Fibroblast of the aortic adventitia (primary cell): ENCODE measurements around the gene DOCK3. TPM values are rescaled to one million over a fixed set of nuclear protein-coding genes. Genes with fewer than 3 reads are reported as not detected.
"Not testable (repeated sequence)": the region's sequence is repeated elsewhere in the genome, so short reads cannot be mapped to it uniquely, and the experiment has no call there.

ENCODE experiments used
- DNase-seq: peaks from one replicate; pipeline ENCODE4 v3.0.0-alpha.2; 2010; ENCODE audit warnings: low read depth
- H3K4me3 ChIP-seq: 2 replicates; pipeline ENCODE4 v1.5.1; 2011; ENCODE audit warnings: low read depth, mild to moderate bottlenecking, control low read depth, low read length, moderate library complexity
- total RNA-seq: library from RNA; depleted of rRNA; stranded (reverse); fragments of >200 nt; gene quantifications from 2 replicates; pipeline ENCODE4 v1.2.3, GENCODE V29; 2012; ENCODE audit warnings: low replicate concordance
- TF ChIP-seq, protein P1 (sequence below): IDR thresholded peaks from 2 replicates; pipeline ENCODE4 v1.5.1; 2011; ENCODE audit warnings: mild to moderate bottlenecking, low read length, control low read depth, inconsistent platforms; ENCODE audit not compliant: insufficient read depth

The DOCK3 gene
- total RNA-seq, 1 donor, result 0.36 TPM

DNA sequence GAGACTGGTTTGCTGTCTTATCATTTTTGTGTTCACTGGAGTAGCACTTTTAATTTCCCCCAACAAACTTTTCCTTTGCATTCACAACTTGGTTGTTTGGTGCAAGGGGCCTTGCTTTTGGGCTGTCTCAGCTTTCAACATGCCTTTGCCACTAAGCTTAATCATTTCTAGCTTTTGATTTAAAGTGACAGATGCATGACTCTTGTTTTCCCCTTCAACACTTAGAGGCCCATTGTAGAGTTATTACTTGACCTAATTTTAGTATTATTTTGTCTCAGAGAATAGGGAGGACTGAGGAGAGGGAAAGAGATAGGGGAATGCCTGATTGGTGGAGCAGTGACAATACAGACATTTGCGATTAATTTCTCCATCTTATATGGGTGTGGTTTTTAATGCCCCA, 370.3 kb downstream of the DOCK3 start:
- TF ChIP-seq, protein P1, sequence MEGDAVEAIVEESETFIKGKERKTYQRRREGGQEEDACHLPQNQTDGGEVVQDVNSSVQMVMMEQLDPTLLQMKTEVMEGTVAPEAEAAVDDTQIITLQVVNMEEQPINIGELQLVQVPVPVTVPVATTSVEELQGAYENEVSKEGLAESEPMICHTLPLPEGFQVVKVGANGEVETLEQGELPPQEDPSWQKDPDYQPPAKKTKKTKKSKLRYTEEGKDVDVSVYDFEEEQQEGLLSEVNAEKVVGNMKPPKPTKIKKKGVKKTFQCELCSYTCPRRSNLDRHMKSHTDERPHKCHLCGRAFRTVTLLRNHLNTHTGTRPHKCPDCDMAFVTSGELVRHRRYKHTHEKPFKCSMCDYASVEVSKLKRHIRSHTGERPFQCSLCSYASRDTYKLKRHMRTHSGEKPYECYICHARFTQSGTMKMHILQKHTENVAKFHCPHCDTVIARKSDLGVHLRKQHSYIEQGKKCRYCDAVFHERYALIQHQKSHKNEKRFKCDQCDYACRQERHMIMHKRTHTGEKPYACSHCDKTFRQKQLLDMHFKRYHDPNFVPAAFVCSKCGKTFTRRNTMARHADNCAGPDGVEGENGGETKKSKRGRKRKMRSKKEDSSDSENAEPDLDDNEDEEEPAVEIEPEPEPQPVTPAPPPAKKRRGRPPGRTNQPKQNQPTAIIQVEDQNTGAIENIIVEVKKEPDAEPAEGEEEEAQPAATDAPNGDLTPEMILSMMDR, result no peak
- DNase-seq, result no peak
- no peak overlapping the region for H3K4me3 ChIP-seq

DNA sequence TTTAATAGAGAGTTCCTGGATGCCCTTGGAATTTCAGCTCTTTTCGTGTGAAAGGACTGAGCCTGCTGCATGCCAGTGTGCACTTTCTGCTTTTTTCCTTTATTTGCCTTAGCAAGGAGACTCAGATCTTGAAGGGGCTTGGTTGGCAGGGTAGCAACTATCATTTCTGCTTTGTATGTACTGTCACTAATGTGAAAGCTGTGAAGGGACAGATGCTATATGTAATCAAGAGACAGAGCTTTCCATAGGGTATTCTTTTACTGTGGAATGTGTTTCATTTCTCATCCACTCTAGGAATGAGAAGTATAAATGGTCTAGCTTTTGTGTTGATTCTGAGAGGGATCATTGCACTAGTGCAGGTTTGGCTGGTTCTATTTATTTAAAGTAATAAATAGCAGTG, 377.8 kb downstream of the DOCK3 start:
- TF ChIP-seq, protein P1, result no peak
- DNase-seq, result no peak
- H3K4me3 ChIP-seq, result no peak overlapping the region

DNA sequence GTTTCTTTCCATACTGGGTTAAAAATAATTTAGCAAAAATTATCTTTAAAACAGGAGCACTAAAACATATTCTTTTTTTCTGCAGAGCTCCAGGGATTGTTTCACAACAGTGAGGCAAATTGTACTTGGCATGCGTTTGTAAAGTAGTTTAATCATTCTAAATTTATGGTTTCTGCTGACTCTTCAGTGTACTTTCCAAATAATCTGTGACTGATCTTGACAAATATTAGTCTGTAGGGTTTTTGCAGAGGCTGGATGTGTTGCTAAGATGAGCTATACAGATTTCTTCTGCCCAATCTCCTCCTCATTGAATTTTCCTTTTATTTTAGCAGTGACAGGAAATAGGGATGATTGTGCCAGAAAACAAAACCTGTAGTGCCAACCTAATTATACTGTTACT, 382.4 kb downstream of the DOCK3 start:
- TF ChIP-seq, protein P1, result no peak
- H3K4me3 ChIP-seq, result no peak overlapping the region
- no peak for DNase-seq

DNA sequence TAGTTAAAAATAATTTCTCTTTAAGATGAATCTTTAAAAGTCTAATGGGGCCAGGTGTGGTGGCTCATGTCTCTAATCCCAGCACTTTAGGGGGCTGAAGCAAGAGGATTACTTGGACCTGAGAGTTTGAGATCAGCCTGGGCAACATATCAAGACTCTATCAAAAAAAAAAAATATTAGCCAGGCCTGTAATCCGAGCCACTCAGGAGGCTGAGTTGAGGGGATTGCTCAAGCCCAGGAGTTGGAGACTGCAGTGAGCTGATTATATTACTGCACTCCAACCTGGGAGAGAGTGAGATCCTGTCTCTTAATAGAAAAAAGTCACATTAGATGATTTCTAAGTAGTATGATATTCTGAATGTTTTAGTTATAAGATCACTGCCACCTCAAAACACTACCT, 388.3 kb downstream of the DOCK3 start:
- H3K4me3 ChIP-seq, result no peak overlapping the region
- TF ChIP-seq, protein P1, result no peak
- DNase-seq, result no peak

DNA sequence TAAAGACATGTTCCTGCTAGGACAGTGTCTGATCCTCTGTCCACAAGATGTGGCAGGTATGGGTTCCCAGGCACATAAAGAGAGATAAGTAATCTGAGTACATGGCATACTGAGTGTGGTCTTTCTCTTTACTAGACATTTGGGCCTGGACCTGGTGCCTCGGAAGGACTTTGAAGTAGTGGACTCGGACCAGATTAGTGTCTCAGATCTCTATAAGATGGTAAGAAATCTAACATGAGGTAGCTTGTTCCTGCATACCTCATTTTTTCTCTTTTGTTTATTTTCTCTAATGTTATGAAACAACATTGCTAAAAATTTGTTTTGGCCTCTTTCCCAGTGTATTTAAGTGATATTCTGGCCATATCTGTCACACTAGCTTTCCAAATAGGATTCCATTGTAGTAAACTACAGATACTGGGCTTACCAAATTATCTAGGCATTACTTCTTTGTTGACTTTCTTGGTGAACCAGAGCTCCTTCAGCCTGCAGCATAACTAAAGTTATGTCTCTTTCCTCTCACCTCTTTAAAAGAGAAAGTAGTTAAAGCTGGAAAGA, 400.6 kb downstream of the DOCK3 start:
- no peak overlapping the region for H3K4me3 ChIP-seq
- DNase-seq, result no peak
- TF ChIP-seq, protein P1, result no peak

DNA sequence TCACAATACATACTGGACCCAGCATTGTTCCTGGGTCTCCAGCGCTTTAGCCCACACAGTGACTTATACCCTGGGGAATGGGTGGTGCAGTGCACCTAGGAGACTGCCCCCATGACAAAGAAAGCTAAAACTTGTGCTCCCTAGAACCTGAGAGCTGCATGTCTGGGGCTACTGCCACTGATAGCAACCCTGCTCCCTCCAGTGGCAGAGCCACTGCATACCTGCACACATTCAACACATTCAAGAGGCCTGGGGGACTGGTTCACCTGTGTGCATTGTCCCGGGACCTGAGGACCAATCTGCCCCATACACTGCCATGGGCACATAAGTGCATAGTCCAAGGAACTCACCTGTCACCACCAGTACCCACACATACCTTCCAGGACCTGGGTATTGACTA, 407.6 kb downstream of the DOCK3 start:
- DNase-seq, result no peak
- H3K4me3 ChIP-seq, result no peak overlapping the region
- TF ChIP-seq, protein P1, result no peak

DNA sequence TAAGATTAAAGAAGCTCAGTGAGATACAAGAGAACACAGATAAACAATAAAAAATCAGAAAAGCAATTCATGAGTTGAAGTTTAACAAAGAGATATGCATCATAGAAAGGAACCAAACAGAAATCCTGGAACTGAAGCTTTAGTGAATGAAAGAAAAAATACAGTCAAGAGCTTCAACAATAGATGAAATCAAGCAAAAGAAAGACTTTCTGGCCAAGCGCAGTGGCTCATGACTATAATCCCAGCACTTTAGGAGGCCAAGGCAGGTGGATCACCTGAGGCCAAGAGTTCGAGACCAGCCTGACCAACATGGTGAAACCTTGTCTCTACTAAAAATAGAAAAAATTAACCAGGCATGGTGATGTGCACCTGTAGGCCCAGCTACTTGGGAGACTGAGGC, 408.8 kb downstream of the DOCK3 start:
- DNase-seq, result no peak
- TF ChIP-seq, protein P1, result no peak
- H3K4me3 ChIP-seq, result no peak overlapping the region

DNA sequence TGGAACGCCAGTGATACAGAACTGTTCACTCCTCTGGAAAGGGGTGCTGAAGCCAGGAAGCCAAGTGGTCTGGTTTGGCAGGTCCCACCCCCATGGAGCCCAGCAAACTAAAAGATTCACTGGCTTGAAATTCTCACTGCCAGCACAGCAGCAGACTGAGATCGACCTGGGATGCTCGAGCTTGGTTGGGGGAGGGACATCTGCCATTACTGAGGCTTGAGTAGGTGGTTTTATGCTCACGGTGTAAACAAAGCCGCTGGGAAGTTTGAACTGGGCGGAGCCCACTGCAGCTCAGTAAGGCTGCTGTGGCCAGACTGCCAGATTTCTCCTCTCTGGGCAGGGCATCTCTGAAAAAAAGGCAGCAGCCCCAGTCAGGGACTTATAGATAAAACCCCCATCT, 417.4 kb downstream of the DOCK3 start:
- not testable (repeated sequence) for H3K4me3 ChIP-seq, DNase-seq

DNA sequence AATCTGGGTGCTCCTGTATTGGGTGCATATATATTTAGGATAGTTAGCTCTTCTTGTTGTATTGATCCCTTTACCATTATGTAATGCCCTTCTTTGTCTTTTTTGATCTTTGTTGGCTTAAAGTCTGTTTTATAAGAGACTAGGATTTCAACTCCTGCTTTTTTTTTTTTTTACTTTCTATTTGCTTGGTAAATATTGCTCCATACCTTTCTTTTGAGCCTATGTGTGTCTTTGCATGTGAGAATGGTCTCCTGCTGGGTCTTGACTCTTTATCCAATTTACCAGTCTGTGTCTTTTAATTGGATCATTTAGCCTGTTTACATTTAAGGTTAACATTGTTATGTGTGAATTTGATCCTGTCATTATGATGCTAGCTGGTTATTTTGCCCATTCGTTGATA, 420.1 kb downstream of the DOCK3 start:
- not testable (repeated sequence) for H3K4me3 ChIP-seq, DNase-seq
